Motor neuron (in vitro differentiated cells): Measurements from ENCODE around the gene MEF2B. TPM values are rescaled to one million over a fixed set of nuclear protein-coding genes. Genes with fewer than 3 reads are reported as not detected.

Source experiments
- ATAC-seq, 8 experiments: fragments of 200-7000 bp; cut with Tn5 transposase; replicated peaks in 6 of 8; 2 replicates each; pipeline ENCODE4 v1.8.0; 2021; ENCODE audit warnings: mild to moderate bottlenecking in 8 of 8, moderate library complexity in 8 of 8
- H3K27ac ChIP-seq, 2 donors: fragments of 250-450 bp; sonication (Bioruptor Pico); 2 replicates each; pipeline ENCODE4 v1.9.0; 2021; ENCODE audit warnings: antibody characterized with exemption in 2 of 2, mild to moderate bottlenecking in 2 of 2, moderate library complexity in 1 of 2
- H3K4me1 ChIP-seq, 2 donors: fragments of 250-450 bp; sonication (Bioruptor Pico); replicated peaks in 1 of 2; 2 replicates each; pipeline ENCODE4 v1.6.1; 2021; ENCODE audit warnings: antibody characterized with exemption in 2 of 2, mild to moderate bottlenecking in 2 of 2, moderate library complexity in 1 of 2
- H3K4me3 ChIP-seq, 5 donors: fragments of 250-450 bp; sonication (Bioruptor Pico); 2 replicates each; pipeline ENCODE4 v1.9.0; 2021; ENCODE audit warnings: antibody characterized with exemption in 5 of 5, mild to moderate bottlenecking in 5 of 5, moderate library complexity in 4 of 5
- WGBS, 10 experiments: fragments of 450-650 bp; shearing (Covaris generic); methylation state at CpG; one replicate each; pipeline ENCODE4 v1.0.0; 2022; 5-methylcytosine and 5-hydroxymethylcytosine counted together
- in situ Hi-C, 9 experiments: fragments of 400-800 bp; cut with MboI; loops; one replicate each; pipeline ENCODE4 v1.15.0; 2021; ENCODE audit warnings: low sequenced_read_pairs in 9 of 9, low pct_unique_long_range_greater_than_20kb in 2 of 9; ENCODE audit not compliant: unreplicated experiment in 9 of 9
- total RNA-seq, 8 experiments: library from RNA; unstranded; fragments of 300-600 nt; gene quantifications; 2 replicates each; pipeline versions ENCODE4 v1.2.3 to v1.2.4, GENCODE V29; 2022

Gene MEF2B
- total RNA-seq, 8 experiments from 2014 or later: 0.20 to 2.5 (median 0.66) TPM; not detected in 1

DNA sequence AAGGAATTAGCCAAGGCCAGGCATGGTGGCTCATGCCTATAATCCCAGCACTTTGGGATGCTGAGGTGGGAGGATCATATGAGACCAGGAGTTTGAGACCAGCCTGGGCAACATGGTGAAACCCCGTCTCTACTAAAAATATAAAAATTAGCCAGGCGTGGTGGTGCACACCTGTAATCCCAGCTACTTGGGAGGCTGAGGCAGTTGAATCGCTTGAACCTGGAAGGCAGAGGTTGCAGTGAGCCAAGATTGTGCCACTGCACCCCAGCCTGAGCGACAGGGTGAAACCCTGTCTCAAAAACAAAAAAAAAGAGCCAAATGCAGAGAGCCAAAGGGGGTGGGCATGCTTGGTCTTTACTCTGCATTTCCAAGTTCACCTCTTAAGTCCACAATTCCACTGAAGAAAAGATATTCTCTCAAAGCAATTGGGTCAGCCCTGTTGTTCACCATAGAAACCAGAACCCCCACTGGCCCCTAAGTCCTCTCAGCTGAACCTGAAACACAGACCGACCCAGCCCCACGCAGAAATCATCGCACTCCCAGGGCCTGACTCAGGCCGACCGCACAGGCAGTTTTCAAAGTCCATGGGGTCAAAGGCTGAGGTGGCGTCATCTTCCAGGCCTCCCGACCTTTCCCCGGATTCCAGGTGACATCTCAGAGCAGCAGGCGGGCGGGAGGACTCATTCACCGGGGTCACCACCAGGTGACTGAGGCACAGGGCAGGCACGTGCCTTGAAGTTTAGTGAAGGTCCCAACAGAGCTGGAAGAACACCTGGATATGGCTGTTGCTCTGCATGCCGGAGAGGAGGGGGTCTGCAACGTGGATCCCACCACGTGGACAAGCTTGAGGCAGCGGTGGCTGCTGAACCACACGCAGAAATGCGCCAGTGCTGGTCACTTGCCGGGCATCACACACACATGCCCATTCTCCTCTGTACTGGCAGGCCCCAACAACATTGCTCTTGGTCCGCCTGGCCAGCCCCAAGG is 73.1 kb downstream of the MEF2B start:
- no peak for ATAC-seq
- in situ Hi-C loops: no loop called here
- WGBS, 10 experiments: 44 to 100% (median 87%) methylated on average over 2 to 12 of the region's 24 CpGs; no CpG with 5 or more reads in 2 of the 10 experiments
- Histone ChIP-seq H3K4me1 (no peaks in the 10 kb centered on the region), H3K4me3 (no peak overlapping the region), H3K27ac (no peak overlapping the region)

- ATAC-seq: no peak
- H3K4me1 ChIP-seq: no peaks in the 10 kb centered on the region
- in situ Hi-C loops: no loop called here
- WGBS, 10 experiments: 50 to 67% (median 57%) methylated on average over 2 to 7 of the region's 11 CpGs; no CpG with 5 or more reads in 6 of the 10 experiments
- no peak overlapping the region for H3K27ac ChIP-seq
- no peak overlapping the region for H3K4me3 ChIP-seq
Measured at GRCh38 chr19:19095691-19096090, 74.4 kb downstream of the MEF2B start.

Other genes with a start within 250 kb of the MEF2B start
- 10 to 100 TPM in 6 of 8 experiments, 1 to 10 TPM in 2; 9.0 to 40.0 (median 14.6) TPM for gene HOMER3, start 229.0 kb downstream of the MEF2B start, total RNA-seq
- gene SUGP2, start 136.7 kb downstream of the MEF2B start, total RNA-seq: 100 to 1,000 TPM in 2 of 8 experiments, 10 to 100 TPM in 6; 36.4 to 126 (median 63.2) TPM
- gene ARMC6, start 136.7 kb downstream of the MEF2B start, total RNA-seq: 10 to 100 TPM; 23.0 to 44.6 (median 30.3) TPM
- 10 to 100 TPM in 1 of 8 experiments, 1 to 10 TPM in 7; 3.8 to 15.6 (median 7.9) TPM for gene SLC25A42, start 106.3 kb downstream of the MEF2B start, total RNA-seq
- 10 to 100 TPM; 12.7 to 34.7 (median 17.6) TPM for gene TMEM161A, start 31.8 kb downstream of the MEF2B start, total RNA-seq
- 10 to 100 TPM; 15.3 to 25.8 (median 19.8) TPM for gene BORCS8, start 21.9 kb upstream of the MEF2B start, total RNA-seq
- 100 to 1,000 TPM in 2 of 8 experiments, 10 to 100 TPM in 6; 43.6 to 172 (median 88.6) TPM for gene RFXANK, start 22.0 kb upstream of the MEF2B start, total RNA-seq
- 10 to 100 TPM in 4 of 8 experiments, 1 to 10 TPM in 4; 8.7 to 26.0 (median 11.8) TPM for gene NR2C2AP, start 33.2 kb upstream of the MEF2B start, total RNA-seq
- gene NCAN, start 41.7 kb upstream of the MEF2B start, total RNA-seq: 100 to 1,000 TPM in 1 of 8 experiments, 10 to 100 TPM in 6, 1 to 10 TPM in 1; 7.1 to 211 (median 27.4) TPM
- gene TM6SF2, start 103.0 kb upstream of the MEF2B start, total RNA-seq: 1 to 10 TPM in 3 of 8 experiments, under 1 TPM in 5; 0.16 to 1.7 (median 0.78) TPM
- gene SUGP1, start 150.2 kb upstream of the MEF2B start, total RNA-seq: 10 to 100 TPM; 27.6 to 66.0 (median 42.5) TPM
- 10 to 100 TPM; 17.7 to 67.6 (median 27.4) TPM for gene MAU2, start 150.6 kb upstream of the MEF2B start, total RNA-seq
- 10 to 100 TPM; 23.9 to 65.0 (median 39.6) TPM for gene GATAD2A, start 235.4 kb upstream of the MEF2B start, total RNA-seq